ENCODE results near the gene EPS8L3. TPM values are rescaled to one million over a fixed set of nuclear protein-coding genes. Genes with fewer than 3 reads are reported as not detected.

EPS8L3 gene
- total and polyA plus RNA-seq, 2 of the 4 experiments (the other 2 are of a cell fraction) = not detected

- dilution Hi-C loops (cut with HindIII; ENCODE audit: low sequenced_read_pairs, unreplicated experiment) (no loop called here), intact Hi-C loops (cut with micrococcal nuclease) (no loop called here), in situ Hi-C loops (cut with MboI; ENCODE audit: low sequenced_read_pairs) (no loop called here)
- no peaks in the 10 kb centered on the region for H4K20me1 ChIP-seq (ENCODE audit: insufficient read depth, low read length)
- H3K14ac ChIP-seq (replicated peaks; ENCODE audit: low read depth, low read length) = no peak overlapping the region
- no peaks in the 10 kb centered on the region for H3K4me1 ChIP-seq (ENCODE audit: control insufficient read depth, insufficient read depth, low read length)
- H3K18ac ChIP-seq (ENCODE audit: low read depth, low read length) = no peak overlapping the region
- H3K27ac ChIP-seq (ENCODE audit: insufficient read depth, low read length) = no peak overlapping the region
- H2BK5ac ChIP-seq (ENCODE audit: low read depth, low read length, poor library complexity, severe bottlenecking) = no peak overlapping the region
- H2AK9ac ChIP-seq (replicated peaks; ENCODE audit: low read depth, low read length, poor library complexity) = no peak overlapping the region
- no peaks in the 10 kb centered on the region for H3K9me1 ChIP-seq (ENCODE audit: insufficient read depth, low read length)
- no peak for TF ChIP-seq USF2 (IDR thresholded peaks at IDR 0.05; ENCODE audit: low read depth, low read length)
- TF ChIP-seq BHLHE40 (IDR thresholded peaks at IDR 0.05; ENCODE audit: low read depth, low read length) = no peak
- TF ChIP-seq ELK1 (IDR thresholded peaks at IDR 0.05; ENCODE audit: borderline replicate concordance, low read depth, low read length) = no peak
- no peak for TF ChIP-seq RCOR1 (IDR thresholded peaks at IDR 0.05; ENCODE audit: insufficient replicate concordance, low read length)
- TF ChIP-seq MAZ (IDR thresholded peaks at IDR 0.05; ENCODE audit: borderline replicate concordance, low read depth, low read length) = no peak
- TF ChIP-seq CEBPB (IDR thresholded peaks at IDR 0.05; ENCODE audit: low read depth, low read length) = no peak
- TF ChIP-seq RAD21 (IDR thresholded peaks at IDR 0.05; ENCODE audit: low read length) = no peak
- no peak for TF ChIP-seq MXI1 (IDR thresholded peaks at IDR 0.05; ENCODE audit: borderline replicate concordance, low read depth, low read length)
- no peak for TF ChIP-seq RFX5 (IDR thresholded peaks at IDR 0.05; ENCODE audit: low read depth, low read length)
- TF ChIP-seq CHD1 (IDR thresholded peaks at IDR 0.05; ENCODE audit: low read depth, low read length) = no peak
- no peak for TF ChIP-seq NFE2L2 (IDR thresholded peaks at IDR 0.05; ENCODE audit: low read depth, low read length)
- TF ChIP-seq FOS (IDR thresholded peaks at IDR 0.05; ENCODE audit: low read depth, low read length) = no peak
- TF ChIP-seq SMC3 (IDR thresholded peaks at IDR 0.05; ENCODE audit: low read depth, low read length) = no peak
- no peak for TF ChIP-seq MAFK (IDR thresholded peaks at IDR 0.05; ENCODE audit: low read depth, low read length)
- no peak for TF ChIP-seq CTCF (conservative IDR thresholded peaks at IDR 0.05; ENCODE audit: low read depth, low read length)
- TF ChIP-seq POLR2A (IDR thresholded peaks at IDR 0.05; ENCODE audit: low read depth, low read length) = no peak
- no TSS peak for BruUV-seq (replicated peaks)
- H2AFZ ChIP-seq (replicated peaks; ENCODE audit: low read length, poor library complexity) = no peak overlapping the region
- H4K91ac ChIP-seq (ENCODE audit: insufficient read depth, low read depth, low read length) = no peak overlapping the region
- no peak overlapping the region for H3K4ac ChIP-seq (ENCODE audit: low read depth, low read length)
- H3K27me3 ChIP-seq (ENCODE audit: control insufficient read depth, insufficient read depth, low read length) = peaks cover 29% of the 10 kb centered on the region
- ATAC-seq (ENCODE audit: low read depth) (no peak), DNase-seq (no peak)
- no peak overlapping the region for H3K56ac ChIP-seq (ENCODE audit: extremely low read depth, insufficient read depth, low read length)
- no peak overlapping the region for H4K8ac ChIP-seq (ENCODE audit: low read depth in 2 of 2, low read length in 2 of 2)
- H3K36me3 ChIP-seq (ENCODE audit: control insufficient read depth, insufficient read depth, low read length) = no peaks in the 10 kb centered on the region
- H3K4me2 ChIP-seq (ENCODE audit: low read depth, low read length) = no peak overlapping the region
- no peaks in the 10 kb centered on the region for H3K9me3 ChIP-seq (ENCODE audit: control insufficient read depth, insufficient read depth, low read length)
- ChIA-PET POLR2A (ENCODE audit: unreplicated experiment) (no interaction called here), CTCF (no interaction called here)
- H2BK15ac ChIP-seq (ENCODE audit: low read depth, low read length) = no peak overlapping the region
- no peaks in the 10 kb centered on the region for H3K79me1 ChIP-seq (ENCODE audit: low read depth in 1 of 2, low read length in 2 of 2)
- no peak overlapping the region for H3K9ac ChIP-seq (ENCODE audit: low read depth, low read length)
- no peak overlapping the region for H3K4me3 ChIP-seq (ENCODE audit: insufficient read depth, low read depth, low read length)
- H2BK120ac ChIP-seq (ENCODE audit: low read depth, low read length) = no peak overlapping the region
- H4K5ac ChIP-seq (ENCODE audit: low read depth, low read length) = no peak overlapping the region
- no peak overlapping the region for H2BK20ac ChIP-seq (ENCODE audit: low read depth, low read length)
- WGBS, 2 experiments (ENCODE audit: extremely low coverage in 2 of 2, insufficient read length in 1 of 2) = no CpG with 5 or more reads among the region's 2 CpGs
- H3K23ac ChIP-seq (ENCODE audit: low read depth, low read length) = no peak overlapping the region
- no peak overlapping the region for H2AK5ac ChIP-seq (ENCODE audit: low read depth, low read length)
These were observed 9.0 kb downstream of the EPS8L3 start for GRCh38 chr1:109754738-109755137.

Measured in IMR-90 (cell line).